K562 (cell line): Measurements from ENCODE around the gene FBXW9. TPM values are rescaled to one million over a fixed set of nuclear protein-coding genes. Genes with fewer than 3 reads are reported as not detected.
A peak's percentile ranks its signal among the peaks of the same experiment; 100 is the strongest.

Experiments used
- MGA ChIP-seq: fragments of 450-650 bp; IDR thresholded peaks from 2 replicates; pipeline ENCODE4 v1.6.1; 2016; ENCODE audit warnings: mild to moderate bottlenecking, moderate library complexity
- polyA plus RNA-seq, 8 experiments: library from polyadenylated mRNA; depleted of rRNA in 4 of 8; stranded (reverse) in 5 of 8; unstranded in 3 of 8; fragments of >200 nt; fragmentation: Nextera tagmentation in 2 of 8; fragmentation: Illumina TruSeq in 1 of 8; extraction: Ambion mirVana in 2 of 8; extraction: Trizol in 1 of 8; gene quantifications; 2 replicates each; pipeline versions ENCODE4 v1.2.1 to v1.2.3, GENCODE V29; 2011 to 2014; ENCODE audit warnings: inconsistent platforms in 1 of 8, missing spikeins in 1 of 8
- total RNA-seq, 7 experiments: library from RNA; depleted of rRNA in 6 of 7; stranded (reverse); fragments of >200 nt in 6 of 7; fragmentation: Illumina TruSeq in 2 of 7; extraction: Trizol in 2 of 7; gene quantifications; 2 replicates each; pipeline versions ENCODE4 v1.2.1 to v1.2.3, GENCODE V29; 2011 to 2021; ENCODE audit warnings: low replicate concordance in 1 of 7

The FBXW9 gene
- total and polyA plus RNA-seq, 9 of the 15 experiments (the other 6 are each of a cell fraction or from before 2014, with no cell fraction given), result 0.23 to 21.7 (median 6.2) TPM

DNA sequence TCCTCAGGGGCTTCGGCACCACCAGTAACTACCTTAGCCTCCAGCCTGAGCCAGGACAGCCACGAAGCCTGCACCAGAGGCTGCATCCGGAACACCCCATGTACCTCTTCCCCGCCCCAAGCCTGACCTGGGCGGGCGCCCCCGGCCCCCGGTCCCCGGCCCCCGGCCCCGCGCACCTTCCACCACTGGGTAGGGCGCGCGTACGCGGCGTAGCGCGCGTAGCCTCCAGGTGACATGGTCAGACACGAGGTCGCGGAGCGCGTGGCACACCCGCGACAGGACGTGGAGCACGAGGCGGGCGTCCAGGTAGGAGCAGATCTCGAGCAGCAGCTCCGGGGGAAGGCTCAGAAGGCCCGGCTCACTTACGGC lies 450 bp downstream of the FBXW9 start (continued):
- 0 out of 2 replicates have a peak, but pooled peaks have one; percentile 37 for TF ChIP-seq MGA
- TF ChIP-seq, all 486 proteins: peak for 5
